DOHH2 (cell line): Measurements from ENCODE around the gene CT47C1.

Experiments used
- EZH2phosphoT487 ChIP-seq: fragments of 200-600 bp; sonication (generic); IDR thresholded peaks from 2 replicates; pipeline ENCODE4 v1.6.1; 2017; ENCODE audit warnings: borderline replicate concordance, mild to moderate bottlenecking, antibody characterized with exemption, low read length, moderate library complexity, mixed read lengths
- TF ChIP-seq, protein P1 (sequence below): fragments of 200-600 bp; sonication (generic); IDR thresholded peaks from one replicate; pipeline ENCODE4 v1.5.1; 2014; ENCODE audit warnings: antibody characterized with exemption, mild to moderate bottlenecking, low read depth, low read length; ENCODE audit not compliant: poor library complexity, severe bottlenecking

DNA sequence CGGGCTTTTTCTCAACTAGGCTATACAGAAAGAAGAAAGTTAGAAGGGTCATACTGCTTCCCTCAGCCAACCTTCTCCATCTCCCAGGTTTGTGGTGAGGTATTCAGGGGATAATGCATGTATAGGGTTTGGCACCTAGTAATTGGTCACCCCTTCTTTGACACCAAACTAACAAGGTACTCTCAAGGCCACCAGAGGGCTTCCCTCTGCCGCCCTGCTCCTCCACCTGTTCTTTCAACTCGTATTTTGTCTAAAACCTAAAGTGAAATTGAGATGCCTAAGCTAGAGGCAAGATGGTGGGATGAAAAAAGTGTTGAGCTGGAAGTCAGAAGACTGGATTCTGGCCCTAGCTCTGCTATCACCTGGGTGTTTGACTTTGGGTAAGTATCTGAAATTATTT, 22.0 kb downstream of the CT47C1 start:
- TF ChIP-seq, protein P1, sequence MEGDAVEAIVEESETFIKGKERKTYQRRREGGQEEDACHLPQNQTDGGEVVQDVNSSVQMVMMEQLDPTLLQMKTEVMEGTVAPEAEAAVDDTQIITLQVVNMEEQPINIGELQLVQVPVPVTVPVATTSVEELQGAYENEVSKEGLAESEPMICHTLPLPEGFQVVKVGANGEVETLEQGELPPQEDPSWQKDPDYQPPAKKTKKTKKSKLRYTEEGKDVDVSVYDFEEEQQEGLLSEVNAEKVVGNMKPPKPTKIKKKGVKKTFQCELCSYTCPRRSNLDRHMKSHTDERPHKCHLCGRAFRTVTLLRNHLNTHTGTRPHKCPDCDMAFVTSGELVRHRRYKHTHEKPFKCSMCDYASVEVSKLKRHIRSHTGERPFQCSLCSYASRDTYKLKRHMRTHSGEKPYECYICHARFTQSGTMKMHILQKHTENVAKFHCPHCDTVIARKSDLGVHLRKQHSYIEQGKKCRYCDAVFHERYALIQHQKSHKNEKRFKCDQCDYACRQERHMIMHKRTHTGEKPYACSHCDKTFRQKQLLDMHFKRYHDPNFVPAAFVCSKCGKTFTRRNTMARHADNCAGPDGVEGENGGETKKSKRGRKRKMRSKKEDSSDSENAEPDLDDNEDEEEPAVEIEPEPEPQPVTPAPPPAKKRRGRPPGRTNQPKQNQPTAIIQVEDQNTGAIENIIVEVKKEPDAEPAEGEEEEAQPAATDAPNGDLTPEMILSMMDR, result no peak
- no peak for TF ChIP-seq EZH2phosphoT487
